Vagina (tissue), 2 donors: ENCODE results near the gene CNTNAP5.

Source experiments
- POLR2A ChIP-seq, 2 donors: fragments of 450-650 bp; IDR thresholded peaks; one replicate each; pipeline ENCODE4 v1.6.1; 2017; ENCODE audit warnings: antibody characterized with exemption in 2 of 2, mild to moderate bottlenecking in 2 of 2, moderate library complexity in 2 of 2
- POLR2AphosphoS5 ChIP-seq, 2 donors: sonication (generic); formaldehyde crosslinking; IDR thresholded peaks; one replicate each; pipeline ENCODE4 v1.9.0; 2017; ENCODE audit warnings: antibody characterized with exemption in 2 of 2, mild to moderate bottlenecking in 2 of 2, low read depth in 1 of 2; ENCODE audit not compliant: insufficient read depth in 1 of 2
- TF ChIP-seq, protein P1 (sequence below), 3 experiments: fragments of 450-650 bp in 2 of 3; fragments of 200-600 bp in 1 of 3; sonication (generic) in 1 of 3; IDR thresholded peaks; one replicate each; pipeline ENCODE4 v1.5.1; 2017 to 2019; ENCODE audit warnings: antibody characterized with exemption in 3 of 3, mild to moderate bottlenecking in 2 of 3, moderate library complexity in 2 of 3

DNA sequence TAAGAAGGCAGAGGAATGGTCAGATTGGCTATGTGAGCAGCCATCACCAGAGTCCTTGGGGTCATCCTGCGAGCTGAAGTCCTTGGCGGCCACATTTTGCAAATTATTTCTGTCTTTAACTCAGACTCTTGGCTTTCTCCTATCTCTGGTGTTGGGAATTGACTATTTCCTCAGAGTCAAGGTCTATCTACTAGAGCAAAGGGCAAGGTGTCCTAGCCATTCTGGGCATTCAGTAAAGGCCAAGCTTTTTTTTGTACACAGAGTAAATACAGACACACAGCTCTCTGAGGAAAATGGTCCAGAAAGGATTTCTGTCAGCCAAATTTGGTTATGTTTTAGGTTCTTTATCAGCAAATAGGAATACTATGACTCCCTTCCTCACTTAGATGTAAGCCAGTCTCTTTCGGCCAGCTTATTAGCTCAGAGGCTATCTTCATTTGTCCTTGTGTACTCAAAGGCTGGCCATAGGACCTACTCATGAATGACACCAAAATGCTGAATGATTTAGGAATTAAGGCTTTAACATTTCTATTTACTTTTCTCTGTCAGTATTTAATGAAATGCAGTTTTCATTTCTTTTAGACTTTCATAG is 146.5 kb downstream of the CNTNAP5 start:
- no peak for TF ChIP-seq POLR2A (IDR thresholded peaks at IDR 0.05)
- TF ChIP-seq, protein P1, sequence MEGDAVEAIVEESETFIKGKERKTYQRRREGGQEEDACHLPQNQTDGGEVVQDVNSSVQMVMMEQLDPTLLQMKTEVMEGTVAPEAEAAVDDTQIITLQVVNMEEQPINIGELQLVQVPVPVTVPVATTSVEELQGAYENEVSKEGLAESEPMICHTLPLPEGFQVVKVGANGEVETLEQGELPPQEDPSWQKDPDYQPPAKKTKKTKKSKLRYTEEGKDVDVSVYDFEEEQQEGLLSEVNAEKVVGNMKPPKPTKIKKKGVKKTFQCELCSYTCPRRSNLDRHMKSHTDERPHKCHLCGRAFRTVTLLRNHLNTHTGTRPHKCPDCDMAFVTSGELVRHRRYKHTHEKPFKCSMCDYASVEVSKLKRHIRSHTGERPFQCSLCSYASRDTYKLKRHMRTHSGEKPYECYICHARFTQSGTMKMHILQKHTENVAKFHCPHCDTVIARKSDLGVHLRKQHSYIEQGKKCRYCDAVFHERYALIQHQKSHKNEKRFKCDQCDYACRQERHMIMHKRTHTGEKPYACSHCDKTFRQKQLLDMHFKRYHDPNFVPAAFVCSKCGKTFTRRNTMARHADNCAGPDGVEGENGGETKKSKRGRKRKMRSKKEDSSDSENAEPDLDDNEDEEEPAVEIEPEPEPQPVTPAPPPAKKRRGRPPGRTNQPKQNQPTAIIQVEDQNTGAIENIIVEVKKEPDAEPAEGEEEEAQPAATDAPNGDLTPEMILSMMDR (IDR thresholded peaks at IDR 0.05), result no peak
- TF ChIP-seq POLR2AphosphoS5 (IDR thresholded peaks at IDR 0.05; ENCODE audit: insufficient read depth in 1 of 2, low read depth in 1 of 2), result no peak
